B cell (primary cell): ENCODE data around the gene AS3MT. TPM values are rescaled to one million over a fixed set of nuclear protein-coding genes. Genes with fewer than 3 reads are reported as not detected.

ENCODE experiments used
- ATAC-seq: fragments of 200-7000 bp; cut with Tn5 transposase; one replicate; pipeline ENCODE4 v1.10.0; 2021; ENCODE audit warnings: low read depth, mild to moderate bottlenecking, moderate number of reproducible peaks, moderate library complexity
- CTCF ChIA-PET: fragments of 350-600 bp; sonication (Branson Sonifier 250); formaldehyde crosslinking; loops from one replicate; lab custom pipeline; 2021; ENCODE audit warnings: antibody characterized with exemption, inconsistent platforms; lab: Charles Lee
- POLR2A ChIA-PET: fragments of 350-600 bp; sonication (Branson Sonifier 250); formaldehyde crosslinking; loops from one replicate; lab custom pipeline; 2021; ENCODE audit warnings: antibody characterized with exemption; lab: Charles Lee
- DNase-seq: peaks from one replicate; pipeline ENCODE4 v3.0.0; 2013
- H2AFZ ChIP-seq: 2 replicates; pipeline ENCODE4 v1.6.1; 2012; ENCODE audit warnings: mild to moderate bottlenecking, low read depth, low read length; ENCODE audit not compliant: insufficient read depth, poor library complexity, severe bottlenecking
- H3K27ac ChIP-seq, 2 donors: 1 replicate in 1 of 2; 2 replicates in 1 of 2; pipeline ENCODE4 v1.5.1; 2012 to 2013; ENCODE audit warnings: low read length in 2 of 2, mild to moderate bottlenecking in 2 of 2, moderate library complexity in 1 of 2
- H3K27me3 ChIP-seq, 4 experiments: fragments of 200-600 bp in 1 of 4; sonication (generic) in 1 of 4; replicated peaks in 1 of 4; 1 replicate in 2 of 4; 2 replicates in 2 of 4; pipeline versions ENCODE4 v1.6.1 to v1.7.0; 2013 to 2016; ENCODE audit warnings: low read length in 3 of 4, mild to moderate bottlenecking in 2 of 4, mixed read lengths in 1 of 4, moderate library complexity in 1 of 4; ENCODE audit not compliant: insufficient read depth in 4 of 4, control insufficient read depth in 3 of 4; ENCODE audit errors: control extremely low read depth in 1 of 4
- H3K36me3 ChIP-seq, 2 experiments: replicated peaks in 1 of 2; 1 replicate in 1 of 2; 2 replicates in 1 of 2; pipeline versions ENCODE4 v1.6.1 to v1.7.1; 2013; ENCODE audit warnings: low read length in 1 of 2; ENCODE audit not compliant: insufficient read depth in 2 of 2, control insufficient read depth in 1 of 2; ENCODE audit errors: control extremely low read depth in 1 of 2, extremely low read depth in 1 of 2
- H3K4me1 ChIP-seq, 2 donors: fragments of 200-600 bp in 1 of 2; sonication (generic) in 1 of 2; 1 replicate in 1 of 2; 2 replicates in 1 of 2; pipeline versions ENCODE4 v1.5.1 to v1.6.1; 2013 to 2017; ENCODE audit warnings: low read length in 2 of 2; ENCODE audit not compliant: control insufficient read depth in 2 of 2, insufficient read depth in 2 of 2
- H3K4me2 ChIP-seq: replicated peaks from 2 replicates; pipeline ENCODE3; 2012; ENCODE audit warnings: mild to moderate bottlenecking, low read depth, low read length; ENCODE audit not compliant: poor library complexity, severe bottlenecking
- H3K4me3 ChIP-seq, 5 experiments: fragments of 200-600 bp in 1 of 5; sonication (generic) in 1 of 5; 1 replicate in 3 of 5; 2 replicates in 2 of 5; pipeline versions ENCODE4 v1.5.1 to v1.7.0; 2011 to 2016; ENCODE audit warnings: low read length in 4 of 5, mild to moderate bottlenecking in 4 of 5, low read depth in 2 of 5, control low read depth in 1 of 5, moderate library complexity in 1 of 5; ENCODE audit not compliant: insufficient read depth in 1 of 5; ENCODE audit errors: control extremely low read depth in 1 of 5, extremely low read depth in 1 of 5
- H3K79me2 ChIP-seq: fragments of 200-600 bp; sonication (generic); one replicate; pipeline ENCODE4 v1.6.0; 2016; ENCODE audit warnings: low read length; ENCODE audit not compliant: control insufficient read depth, insufficient read depth
- H3K9ac ChIP-seq: fragments of 200-600 bp; sonication (generic); 2 replicates; pipeline ENCODE4 v1.6.1; 2017; ENCODE audit warnings: mild to moderate bottlenecking, low read length, moderate library complexity
- H3K9me3 ChIP-seq, 3 donors: one replicate each; pipeline versions ENCODE4 v1.6.1 to v1.7.1; 2013; ENCODE audit warnings: low read length in 2 of 3; ENCODE audit not compliant: control insufficient read depth in 2 of 3, insufficient read depth in 1 of 3; ENCODE audit errors: control extremely low read depth in 1 of 3
- H4K20me1 ChIP-seq: 2 replicates; pipeline ENCODE4 v1.6.0; 2012; ENCODE audit warnings: mild to moderate bottlenecking, low read length; ENCODE audit not compliant: insufficient read depth, control insufficient read depth, poor library complexity, severe bottlenecking
- H3K27ac Mint-ChIP-seq: one replicate; pipeline ENCODE4 v1.8.0; 2021; ENCODE audit warnings: mixed read lengths
- H3K27me3 Mint-ChIP-seq: one replicate; pipeline ENCODE4 v1.8.0; 2021; ENCODE audit warnings: mixed read lengths
- H3K4me1 Mint-ChIP-seq: one replicate; pipeline ENCODE4 v1.8.0; 2021; ENCODE audit warnings: mixed read lengths
- H3K4me3 Mint-ChIP-seq: one replicate; pipeline ENCODE4 v1.8.0; 2021; ENCODE audit warnings: mixed read lengths
- H3K9me3 Mint-ChIP-seq: one replicate; pipeline ENCODE4 v1.8.0; 2022; ENCODE audit warnings: mixed read lengths; ENCODE audit not compliant: insufficient read depth
- EZH2 ChIP-seq: IDR thresholded peaks from 2 replicates; pipeline ENCODE4 v1.6.1; 2012; ENCODE audit warnings: borderline replicate concordance, low read depth, mild to moderate bottlenecking, moderate library complexity, low read length; ENCODE audit not compliant: insufficient read depth, poor library complexity, severe bottlenecking
- WGBS: methylation state at CpG from one replicate; pipeline ENCODE4 v1.1.5; 2013; ENCODE audit warnings: missing lambda C conversion rate; ENCODE audit not compliant: insufficient coverage; 5-methylcytosine and 5-hydroxymethylcytosine counted together
- intact Hi-C: fragments of 100-400 bp; cut with micrococcal nuclease; formaldehyde crosslinking; loops from one replicate; pipeline ENCODE4 v1.10.0; 2022
- polyA plus RNA-seq: library from polyadenylated mRNA; depleted of rRNA; stranded (reverse); fragments of >200 nt; gene quantifications from 2 replicates; pipeline ENCODE4 v1.2.3, GENCODE V29; 2012
- total RNA-seq, 2 donors: library from RNA; stranded (reverse); fragments of 120-200 nt in 1 of 2; gene quantifications; 1 replicate in 1 of 2; 2 replicates in 1 of 2; pipeline versions ENCODE4 v1.2.3 to v1.2.4, GENCODE V29; 2013 to 2022
- TF ChIP-seq, protein P1 (sequence below): fragments of 200-600 bp; IDR thresholded peaks from one replicate; pipeline ENCODE4 v1.8.0; 2022; ENCODE audit warnings: antibody characterized with exemption, mild to moderate bottlenecking

AS3MT gene
- total and polyA plus RNA-seq, 2 donors (not counting 1 experiment from before 2014, with no cell fraction given): 0.25 TPM; not detected in 1

DNA sequence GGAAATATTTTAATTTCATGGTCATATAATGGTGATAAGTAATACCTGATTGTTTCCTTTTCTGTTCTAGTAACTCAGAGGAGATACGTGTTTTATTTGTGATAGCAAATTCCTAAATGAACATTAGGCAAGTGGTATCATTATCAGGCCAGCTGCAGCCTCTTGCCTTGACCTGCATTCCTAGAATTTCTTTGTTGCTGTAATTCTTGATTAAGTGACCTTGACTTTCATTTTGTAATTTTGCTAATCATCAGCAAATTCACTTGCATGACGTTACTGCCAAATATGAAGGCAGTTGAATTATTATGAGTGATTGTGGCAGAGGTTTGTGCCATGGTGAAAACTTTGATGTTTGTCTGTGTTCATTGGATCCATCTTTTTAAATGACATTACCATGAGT, 5.6 kb upstream of the AS3MT start:
- Histone ChIP-seq H3K4me3 (no peak overlapping the region), H2AFZ (no peak overlapping the region), H3K9me3 (no peaks in the 10 kb centered on the region), H3K4me1 (no peaks in the 10 kb centered on the region), H3K9ac (no peak overlapping the region), H3K27me3 (no peaks in the 10 kb centered on the region), H3K27ac (no peak overlapping the region), H3K4me2 (no peak overlapping the region), H3K79me2 (no peaks in the 10 kb centered on the region), H3K36me3 (peaks cover 7 to 25% of the 10 kb centered on the region in 2 experiments), H4K20me1 (no peaks in the 10 kb centered on the region)
- WGBS: 100% methylated on average over 1 of the region's 2 CpGs
- no peaks in the 10 kb centered on the region for H3K4me1 Mint-ChIP-seq
- POLR2A ChIA-PET: no interaction called here
- peaks cover 3% of the 10 kb centered on the region for H3K27me3 Mint-ChIP-seq
- no peak overlapping the region for H3K27ac Mint-ChIP-seq
- intact Hi-C loops: no loop called here
- H3K9me3 Mint-ChIP-seq: no peaks in the 10 kb centered on the region
- ATAC-seq (no peak), DNase-seq (no peak)
- TF ChIP-seq EZH2: no peak
- no peak overlapping the region for H3K4me3 Mint-ChIP-seq
- CTCF ChIA-PET: no interaction called here

- Histone ChIP-seq H3K9me3 (no peaks in the 10 kb centered on the region), H3K36me3 (peaks cover 7 to 21% of the 10 kb centered on the region in 2 experiments), H3K4me1 (peaks cover 7 to 11% of the 10 kb centered on the region in 2 donors), H3K79me2 (no peaks in the 10 kb centered on the region), H3K27ac (no peak overlapping the region), H3K9ac (no peak overlapping the region), H2AFZ (no peak overlapping the region), H3K4me2 (no peak overlapping the region), H3K4me3 (no peak overlapping the region), H4K20me1 (no peaks in the 10 kb centered on the region), H3K27me3 (peaks cover 0 to 11% (median 4%) of the 10 kb centered on the region in 4 experiments)
- intact Hi-C loops: no loop called here
- ChIA-PET CTCF (interaction anchor here (0.8 kb wide), 1 partner anchor 30 kb away, joined by 3 read pairs; no protein-coding TSS in a partner anchor), POLR2A (no interaction called here)
- TF ChIP-seq, protein P1, sequence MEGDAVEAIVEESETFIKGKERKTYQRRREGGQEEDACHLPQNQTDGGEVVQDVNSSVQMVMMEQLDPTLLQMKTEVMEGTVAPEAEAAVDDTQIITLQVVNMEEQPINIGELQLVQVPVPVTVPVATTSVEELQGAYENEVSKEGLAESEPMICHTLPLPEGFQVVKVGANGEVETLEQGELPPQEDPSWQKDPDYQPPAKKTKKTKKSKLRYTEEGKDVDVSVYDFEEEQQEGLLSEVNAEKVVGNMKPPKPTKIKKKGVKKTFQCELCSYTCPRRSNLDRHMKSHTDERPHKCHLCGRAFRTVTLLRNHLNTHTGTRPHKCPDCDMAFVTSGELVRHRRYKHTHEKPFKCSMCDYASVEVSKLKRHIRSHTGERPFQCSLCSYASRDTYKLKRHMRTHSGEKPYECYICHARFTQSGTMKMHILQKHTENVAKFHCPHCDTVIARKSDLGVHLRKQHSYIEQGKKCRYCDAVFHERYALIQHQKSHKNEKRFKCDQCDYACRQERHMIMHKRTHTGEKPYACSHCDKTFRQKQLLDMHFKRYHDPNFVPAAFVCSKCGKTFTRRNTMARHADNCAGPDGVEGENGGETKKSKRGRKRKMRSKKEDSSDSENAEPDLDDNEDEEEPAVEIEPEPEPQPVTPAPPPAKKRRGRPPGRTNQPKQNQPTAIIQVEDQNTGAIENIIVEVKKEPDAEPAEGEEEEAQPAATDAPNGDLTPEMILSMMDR: no peak
- TF ChIP-seq EZH2: no peak
- Mint-ChIP-seq H3K27me3 (peaks cover 20% of the 10 kb centered on the region), H3K9me3 (no peaks in the 10 kb centered on the region), H3K4me3 (no peak overlapping the region), H3K27ac (no peak overlapping the region), H3K4me1 (peaks cover 15% of the 10 kb centered on the region)
- no CpG with 5 or more reads among the region's 3 CpGs for WGBS
- DNase-seq (no peak), ATAC-seq (no peak)
Measured at GRCh38 chr10:102865620-102866019, 3.6 kb upstream of the AS3MT start.
